GM12878 (cell line): Measurements from ENCODE around the gene DNAJC4. TPM values are rescaled to one million over a fixed set of nuclear protein-coding genes. Genes with fewer than 3 reads are reported as not detected.

Experiments
- IRF4 ChIP-seq: IDR thresholded peaks from 2 replicates; pipeline ENCODE4 v1.6.1; 2011; ENCODE audit warnings: low read depth, low read length
- JUND ChIP-seq: IDR thresholded peaks from 2 replicates; pipeline ENCODE4 v1.6.1; 2012; ENCODE audit warnings: low read depth, mild to moderate bottlenecking, low read length, improper control_type of control experiment, moderate library complexity
- NR2C1 ChIP-seq: fragments of 450-650 bp; IDR thresholded peaks from 2 replicates; pipeline ENCODE4 v1.6.1; 2017; ENCODE audit warnings: antibody characterized with exemption, mild to moderate bottlenecking, moderate library complexity
- RELA ChIP-seq: fragments of 450-650 bp; IDR thresholded peaks from 2 replicates; pipeline ENCODE4 v1.8.0; 2014; ENCODE audit warnings: borderline replicate concordance; ENCODE audit not compliant: partially characterized antibody
- SP1 ChIP-seq: IDR thresholded peaks from one replicate; pipeline ENCODE4 v1.6.1; 2011; ENCODE audit warnings: low read depth, low read length
- SPI1 ChIP-seq: IDR thresholded peaks from 2 replicates; pipeline ENCODE4 v1.6.1; 2011; ENCODE audit warnings: low read depth, mild to moderate bottlenecking, low read length, moderate library complexity, borderline replicate concordance; ENCODE audit not compliant: insufficient read depth
- SRF ChIP-seq, 2 experiments: IDR thresholded peaks; 2 replicates each; pipeline ENCODE4 v1.6.1; 2011; ENCODE audit warnings: low read depth in 2 of 2, low read length in 2 of 2, mild to moderate bottlenecking in 1 of 2, moderate library complexity in 1 of 2
- TARDBP ChIP-seq: IDR thresholded peaks from 2 replicates; pipeline ENCODE4 v1.6.1; 2016; ENCODE audit warnings: borderline replicate concordance
- YY1 ChIP-seq: IDR thresholded peaks from 2 replicates; pipeline ENCODE4 v1.6.1; 2011; ENCODE audit warnings: low read depth, mild to moderate bottlenecking, low read length
- ZBED1 ChIP-seq: IDR thresholded peaks from 2 replicates; pipeline ENCODE4 v1.6.1; 2016; ENCODE audit warnings: borderline replicate concordance
- ZNF384 ChIP-seq: IDR thresholded peaks from 2 replicates; pipeline ENCODE4 v1.6.1; 2012; ENCODE audit warnings: low read depth, mild to moderate bottlenecking, low read length, improper control_type of control experiment, borderline replicate concordance
- ZSCAN29 ChIP-seq: fragments of 450-650 bp; IDR thresholded peaks from 2 replicates; pipeline ENCODE4 v1.6.1; 2017; ENCODE audit warnings: mild to moderate bottlenecking, moderate library complexity
- polyA plus RNA-seq, 11 experiments: library from polyadenylated mRNA; depleted of rRNA in 4 of 11; unstranded in 6 of 11; stranded (reverse) in 5 of 11; fragments of >200 nt; fragmentation: Nextera tagmentation in 4 of 11; fragmentation: Illumina TruSeq in 1 of 11; extraction: Ambion mirVana in 4 of 11; extraction: Trizol in 1 of 11; gene quantifications; 1 replicate in 1 of 11; 2 replicates in 10 of 11; pipeline versions ENCODE4 v1.2.1 to v1.2.3, GENCODE V29; 2011 to 2016; ENCODE audit warnings: inconsistent platforms in 2 of 11, missing spikeins in 2 of 11, low read depth in 1 of 11
- total RNA-seq, 4 experiments: library from RNA; depleted of rRNA in 3 of 4; stranded (reverse); fragments of >200 nt in 3 of 4; fragmentation: Illumina TruSeq in 1 of 4; extraction: Trizol in 1 of 4; gene quantifications; 2 replicates each; pipeline versions ENCODE4 v1.2.1 to v1.2.3, GENCODE V29; 2013 to 2021
- TF ChIP-seq, protein P1 (sequence below): fragments of 150-350 bp; IDR thresholded peaks from 2 replicates; pipeline ENCODE4 v1.6.1; 2016; ENCODE audit warnings: low read depth, low read length
- TF ChIP-seq, protein P2 (sequence below): fragments of 450-650 bp; IDR thresholded peaks from 2 replicates; pipeline ENCODE4 v1.6.1; 2017; ENCODE audit warnings: low read depth, mild to moderate bottlenecking, moderate library complexity
- TF ChIP-seq, protein P3 (sequence below): IDR thresholded peaks from 2 replicates; pipeline ENCODE4 v1.6.1; 2012; ENCODE audit warnings: low read depth, low read length, improper control_type of control experiment
- TF ChIP-seq, protein P4 (sequence below): fragments of 450-650 bp; IDR thresholded peaks from 2 replicates; pipeline ENCODE4 v1.6.1; 2017; ENCODE audit warnings: borderline replicate concordance
- TF ChIP-seq, protein P5 (sequence below): fragments of 450-650 bp; IDR thresholded peaks from 2 replicates; pipeline ENCODE4 v1.6.1; 2016; ENCODE audit warnings: mild to moderate bottlenecking, moderate library complexity, borderline replicate concordance

DNAJC4 gene
- total and polyA plus RNA-seq, 10 of the 15 experiments (the other 5 are each of a cell fraction or from before 2014, with no cell fraction given), result 3.7 to 64.9 (median 30.1) TPM

DNA sequence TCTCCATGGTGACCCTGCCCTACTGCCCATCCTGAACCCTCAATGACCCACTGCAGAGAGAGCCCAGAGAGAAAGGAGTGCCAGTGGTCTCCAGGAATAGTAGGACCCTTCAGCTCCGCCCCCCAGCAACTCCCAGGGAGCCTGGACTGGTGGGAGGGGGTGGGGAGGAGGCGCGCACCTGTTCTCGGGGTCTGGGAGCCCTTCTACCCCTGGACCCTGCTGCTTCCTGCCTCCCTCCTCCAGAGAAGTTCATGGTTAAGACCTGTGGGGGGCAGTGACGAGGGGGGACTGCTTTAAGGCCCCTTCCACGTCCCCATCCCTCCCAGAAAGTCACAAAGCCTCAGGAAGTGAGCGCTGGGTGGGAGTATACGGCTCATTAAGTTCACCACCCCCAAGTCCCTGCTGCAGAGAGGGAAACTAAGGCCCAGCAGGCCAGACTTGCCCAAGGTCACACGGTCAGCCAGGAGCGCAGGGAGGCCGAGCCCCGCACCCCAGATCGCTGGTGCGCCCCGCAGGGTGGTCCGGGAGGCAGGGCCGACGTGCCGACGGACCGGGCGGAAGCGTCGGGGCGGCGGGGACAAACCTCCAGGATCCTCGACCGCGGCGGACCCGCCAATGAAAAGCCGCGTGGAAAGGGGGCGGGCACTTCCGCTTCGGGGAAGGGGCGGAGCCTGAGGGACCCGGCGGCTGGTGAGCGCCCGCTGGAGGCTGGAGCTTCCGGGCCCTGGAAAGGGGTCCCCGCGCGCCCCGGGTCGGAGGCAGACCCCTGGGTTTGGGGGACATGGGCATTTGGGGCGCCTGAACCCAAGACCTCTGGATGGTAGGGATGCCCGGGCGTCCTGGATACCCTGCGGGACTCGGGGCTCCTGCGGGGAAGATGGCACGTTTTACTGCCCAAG, 4.5 kb upstream of the DNAJC4 start, which contains the start of the genes NUDT22 and TRPT1 (continued):
- TF ChIP-seq TARDBP (no peak), RELA (no peak), SRF (IDR thresholded peaks at IDR 0.05; ENCODE audit: low read depth in 2 of 2, low read length in 2 of 2) (0 out of 4 replicates have a peak, but pooled peaks of 1 of the 2 experiments have one; percentile 39), NR2C1 (no peak), SP1 (peak; percentile 60), YY1 (no peak; the same call in 1 of the 2 replicates), JUND (no peak), IRF4 (no peak), ZSCAN29 (no peak), ZNF384 (no peak), ZBED1 (no peak), SPI1 (peak; percentile 79)
- TF ChIP-seq, protein P1, sequence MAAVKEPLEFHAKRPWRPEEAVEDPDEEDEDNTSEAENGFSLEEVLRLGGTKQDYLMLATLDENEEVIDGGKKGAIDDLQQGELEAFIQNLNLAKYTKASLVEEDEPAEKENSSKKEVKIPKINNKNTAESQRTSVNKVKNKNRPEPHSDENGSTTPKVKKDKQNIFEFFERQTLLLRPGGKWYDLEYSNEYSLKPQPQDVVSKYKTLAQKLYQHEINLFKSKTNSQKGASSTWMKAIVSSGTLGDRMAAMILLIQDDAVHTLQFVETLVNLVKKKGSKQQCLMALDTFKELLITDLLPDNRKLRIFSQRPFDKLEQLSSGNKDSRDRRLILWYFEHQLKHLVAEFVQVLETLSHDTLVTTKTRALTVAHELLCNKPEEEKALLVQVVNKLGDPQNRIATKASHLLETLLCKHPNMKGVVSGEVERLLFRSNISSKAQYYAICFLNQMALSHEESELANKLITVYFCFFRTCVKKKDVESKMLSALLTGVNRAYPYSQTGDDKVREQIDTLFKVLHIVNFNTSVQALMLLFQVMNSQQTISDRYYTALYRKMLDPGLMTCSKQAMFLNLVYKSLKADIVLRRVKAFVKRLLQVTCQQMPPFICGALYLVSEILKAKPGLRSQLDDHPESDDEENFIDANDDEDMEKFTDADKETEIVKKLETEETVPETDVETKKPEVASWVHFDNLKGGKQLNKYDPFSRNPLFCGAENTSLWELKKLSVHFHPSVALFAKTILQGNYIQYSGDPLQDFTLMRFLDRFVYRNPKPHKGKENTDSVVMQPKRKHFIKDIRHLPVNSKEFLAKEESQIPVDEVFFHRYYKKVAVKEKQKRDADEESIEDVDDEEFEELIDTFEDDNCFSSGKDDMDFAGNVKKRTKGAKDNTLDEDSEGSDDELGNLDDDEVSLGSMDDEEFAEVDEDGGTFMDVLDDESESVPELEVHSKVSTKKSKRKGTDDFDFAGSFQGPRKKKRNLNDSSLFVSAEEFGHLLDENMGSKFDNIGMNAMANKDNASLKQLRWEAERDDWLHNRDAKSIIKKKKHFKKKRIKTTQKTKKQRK, result no peak
- TF ChIP-seq, protein P2, sequence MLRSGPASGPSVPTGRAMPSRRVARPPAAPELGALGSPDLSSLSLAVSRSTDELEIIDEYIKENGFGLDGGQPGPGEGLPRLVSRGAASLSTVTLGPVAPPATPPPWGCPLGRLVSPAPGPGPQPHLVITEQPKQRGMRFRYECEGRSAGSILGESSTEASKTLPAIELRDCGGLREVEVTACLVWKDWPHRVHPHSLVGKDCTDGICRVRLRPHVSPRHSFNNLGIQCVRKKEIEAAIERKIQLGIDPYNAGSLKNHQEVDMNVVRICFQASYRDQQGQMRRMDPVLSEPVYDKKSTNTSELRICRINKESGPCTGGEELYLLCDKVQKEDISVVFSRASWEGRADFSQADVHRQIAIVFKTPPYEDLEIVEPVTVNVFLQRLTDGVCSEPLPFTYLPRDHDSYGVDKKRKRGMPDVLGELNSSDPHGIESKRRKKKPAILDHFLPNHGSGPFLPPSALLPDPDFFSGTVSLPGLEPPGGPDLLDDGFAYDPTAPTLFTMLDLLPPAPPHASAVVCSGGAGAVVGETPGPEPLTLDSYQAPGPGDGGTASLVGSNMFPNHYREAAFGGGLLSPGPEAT, result 0 out of 2 replicates have a peak, but pooled peaks have one; percentile 25
- TF ChIP-seq, protein P3, sequence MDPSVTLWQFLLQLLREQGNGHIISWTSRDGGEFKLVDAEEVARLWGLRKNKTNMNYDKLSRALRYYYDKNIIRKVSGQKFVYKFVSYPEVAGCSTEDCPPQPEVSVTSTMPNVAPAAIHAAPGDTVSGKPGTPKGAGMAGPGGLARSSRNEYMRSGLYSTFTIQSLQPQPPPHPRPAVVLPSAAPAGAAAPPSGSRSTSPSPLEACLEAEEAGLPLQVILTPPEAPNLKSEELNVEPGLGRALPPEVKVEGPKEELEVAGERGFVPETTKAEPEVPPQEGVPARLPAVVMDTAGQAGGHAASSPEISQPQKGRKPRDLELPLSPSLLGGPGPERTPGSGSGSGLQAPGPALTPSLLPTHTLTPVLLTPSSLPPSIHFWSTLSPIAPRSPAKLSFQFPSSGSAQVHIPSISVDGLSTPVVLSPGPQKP, result peak; percentile 71; the same call in 1 of the 2 replicates
- TF ChIP-seq, protein P4, sequence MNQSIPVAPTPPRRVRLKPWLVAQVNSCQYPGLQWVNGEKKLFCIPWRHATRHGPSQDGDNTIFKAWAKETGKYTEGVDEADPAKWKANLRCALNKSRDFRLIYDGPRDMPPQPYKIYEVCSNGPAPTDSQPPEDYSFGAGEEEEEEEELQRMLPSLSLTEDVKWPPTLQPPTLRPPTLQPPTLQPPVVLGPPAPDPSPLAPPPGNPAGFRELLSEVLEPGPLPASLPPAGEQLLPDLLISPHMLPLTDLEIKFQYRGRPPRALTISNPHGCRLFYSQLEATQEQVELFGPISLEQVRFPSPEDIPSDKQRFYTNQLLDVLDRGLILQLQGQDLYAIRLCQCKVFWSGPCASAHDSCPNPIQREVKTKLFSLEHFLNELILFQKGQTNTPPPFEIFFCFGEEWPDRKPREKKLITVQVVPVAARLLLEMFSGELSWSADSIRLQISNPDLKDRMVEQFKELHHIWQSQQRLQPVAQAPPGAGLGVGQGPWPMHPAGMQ, result no peak
- TF ChIP-seq, protein P5, sequence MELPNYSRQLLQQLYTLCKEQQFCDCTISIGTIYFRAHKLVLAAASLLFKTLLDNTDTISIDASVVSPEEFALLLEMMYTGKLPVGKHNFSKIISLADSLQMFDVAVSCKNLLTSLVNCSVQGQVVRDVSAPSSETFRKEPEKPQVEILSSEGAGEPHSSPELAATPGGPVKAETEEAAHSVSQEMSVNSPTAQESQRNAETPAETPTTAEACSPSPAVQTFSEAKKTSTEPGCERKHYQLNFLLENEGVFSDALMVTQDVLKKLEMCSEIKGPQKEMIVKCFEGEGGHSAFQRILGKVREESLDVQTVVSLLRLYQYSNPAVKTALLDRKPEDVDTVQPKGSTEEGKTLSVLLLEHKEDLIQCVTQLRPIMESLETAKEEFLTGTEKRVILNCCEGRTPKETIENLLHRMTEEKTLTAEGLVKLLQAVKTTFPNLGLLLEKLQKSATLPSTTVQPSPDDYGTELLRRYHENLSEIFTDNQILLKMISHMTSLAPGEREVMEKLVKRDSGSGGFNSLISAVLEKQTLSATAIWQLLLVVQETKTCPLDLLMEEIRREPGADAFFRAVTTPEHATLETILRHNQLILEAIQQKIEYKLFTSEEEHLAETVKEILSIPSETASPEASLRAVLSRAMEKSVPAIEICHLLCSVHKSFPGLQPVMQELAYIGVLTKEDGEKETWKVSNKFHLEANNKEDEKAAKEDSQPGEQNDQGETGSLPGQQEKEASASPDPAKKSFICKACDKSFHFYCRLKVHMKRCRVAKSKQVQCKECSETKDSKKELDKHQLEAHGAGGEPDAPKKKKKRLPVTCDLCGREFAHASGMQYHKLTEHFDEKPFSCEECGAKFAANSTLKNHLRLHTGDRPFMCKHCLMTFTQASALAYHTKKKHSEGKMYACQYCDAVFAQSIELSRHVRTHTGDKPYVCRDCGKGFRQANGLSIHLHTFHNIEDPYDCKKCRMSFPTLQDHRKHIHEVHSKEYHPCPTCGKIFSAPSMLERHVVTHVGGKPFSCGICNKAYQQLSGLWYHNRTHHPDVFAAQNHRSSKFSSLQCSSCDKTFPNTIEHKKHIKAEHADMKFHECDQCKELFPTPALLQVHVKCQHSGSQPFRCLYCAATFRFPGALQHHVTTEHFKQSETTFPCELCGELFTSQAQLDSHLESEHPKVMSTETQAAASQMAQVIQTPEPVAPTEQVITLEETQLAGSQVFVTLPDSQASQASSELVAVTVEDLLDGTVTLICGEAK, result peak; percentile 73; the same call in 1 of the 2 replicates
